Measurements from ENCODE around the gene ZNF585A.
"Not testable (repeated sequence)": the region's sequence is repeated elsewhere in the genome, so short reads cannot be mapped to it uniquely, and the experiment has no call there.

The ZNF585A gene

GRCh38 chr19:37127999-37128820 lies 44.3 kb downstream of the ZNF585A start:
- no peak for TF ChIP-seq CTCF (IDR thresholded peaks at IDR 0.05; ENCODE audit: insufficient read depth, low read depth, low read length, missing control alignments)
- DNase-seq (ENCODE audit: low read depth), result no peak
- H3K4me3 ChIP-seq (ENCODE audit: low read depth, low read length), result no peak overlapping the region

GRCh38 chr19:37122093-37122492 lies 50.4 kb downstream of the ZNF585A start:
- H3K4me3 ChIP-seq (ENCODE audit: low read depth, low read length); DNase-seq (ENCODE audit: low read depth): not testable (repeated sequence)

- TF ChIP-seq CTCF (IDR thresholded peaks at IDR 0.05; ENCODE audit: insufficient read depth, low read depth, low read length, missing control alignments), result peak; percentile 4
- DNase-seq (ENCODE audit: low read depth), result no peak
- H3K4me3 ChIP-seq (ENCODE audit: low read depth, low read length), result no peak overlapping the region
These were observed 58.5 kb downstream of the ZNF585A start for GRCh38 chr19:37114001-37114400.

GRCh38 chr19:37111753-37112152 lies 60.7 kb downstream of the ZNF585A start:
- not testable (repeated sequence) for H3K4me3 ChIP-seq (ENCODE audit: low read depth, low read length)
- peak; percentile 3 for DNase-seq (ENCODE audit: low read depth)

GRCh38 chr19:37104135-37104534 lies 68.4 kb downstream of the ZNF585A start:
- not testable (repeated sequence) for H3K4me3 ChIP-seq (ENCODE audit: low read depth, low read length); DNase-seq (ENCODE audit: low read depth)

GRCh38 chr19:37098570-37098969 lies 73.9 kb downstream of the ZNF585A start:
- no peak for DNase-seq (ENCODE audit: low read depth)
- no peak overlapping the region for H3K4me3 ChIP-seq (ENCODE audit: low read depth, low read length)
- TF ChIP-seq CTCF (IDR thresholded peaks at IDR 0.05; ENCODE audit: insufficient read depth, low read depth, low read length, missing control alignments), result no peak

- TF ChIP-seq CTCF (IDR thresholded peaks at IDR 0.05; ENCODE audit: insufficient read depth, low read depth, low read length, missing control alignments), result no peak
- DNase-seq (ENCODE audit: low read depth), result no peak
- no peak overlapping the region for H3K4me3 ChIP-seq (ENCODE audit: low read depth, low read length)
These were observed 76.6 kb downstream of the ZNF585A start for GRCh38 chr19:37095859-37096258.

Data from GM12865 (cell line).